Measurements from ENCODE around the gene SYCP2. TPM values are rescaled to one million over a fixed set of nuclear protein-coding genes. Genes with fewer than 3 reads are reported as not detected.

SYCP2 gene
- total RNA-seq, 1 experiment from 2014 or later = 0.70 TPM

GRCh38 chr20:59848182-59848581 is 85.3 kb downstream of the SYCP2 start:
- H4K5ac ChIP-seq (ENCODE audit: insufficient read length, low read depth, low read length) = no peak overlapping the region
- H4K8ac ChIP-seq (replicated peaks; ENCODE audit: insufficient read length, low read depth, low read length) = no peak overlapping the region
- no peaks in the 10 kb centered on the region for H4K20me1 ChIP-seq (ENCODE audit: control insufficient read depth, insufficient read depth, insufficient read length)
- H2BK20ac ChIP-seq (ENCODE audit: low read depth, low read length, poor library complexity, severe bottlenecking) = no peak overlapping the region
- H2BK12ac ChIP-seq (ENCODE audit: insufficient read length, low read depth, low read length) = no peak overlapping the region
- no peak overlapping the region for H2AK5ac ChIP-seq (ENCODE audit: insufficient read length, low read length)
- no peak overlapping the region for H2BK5ac ChIP-seq (ENCODE audit: insufficient read length, low read length)
- no peak overlapping the region for H3K9ac ChIP-seq (ENCODE audit: extremely low read depth, insufficient read length, low read length)
- no peak overlapping the region for H2AFZ ChIP-seq (ENCODE audit: low read length)
- H4K91ac ChIP-seq (ENCODE audit: insufficient read length, low read depth, low read length) = no peak overlapping the region
- H3K4me1 Mint-ChIP-seq = no peaks in the 10 kb centered on the region
- no peak overlapping the region for H3K23ac ChIP-seq (ENCODE audit: insufficient read length, low read depth, low read length)
- H3K9me3 ChIP-seq (ENCODE audit: control insufficient read depth, low read depth, low read length) = no peaks in the 10 kb centered on the region
- WGBS (ENCODE audit: extremely low coverage, insufficient read length, low lambda C conversion rate) = no CpG with 5 or more reads among the region's 2 CpGs
- no peak for DNase-seq
- H3K79me1 ChIP-seq (ENCODE audit: insufficient read depth, low read depth, low read length, poor library complexity, severe bottlenecking) = no peaks in the 10 kb centered on the region
- H3T11ph ChIP-seq (ENCODE audit: low read length) = no peak overlapping the region
- H3K27me3 ChIP-seq (ENCODE audit: insufficient read depth, low read length) = no peaks in the 10 kb centered on the region
- peaks cover 15% of the 10 kb centered on the region for H3K27me3 Mint-ChIP-seq (ENCODE audit: low read depth)
- no peak overlapping the region for H2BK15ac ChIP-seq (ENCODE audit: low read depth, low read length)
- no peak overlapping the region for H3K56ac ChIP-seq (ENCODE audit: insufficient read length, low read depth, low read length)
- H3K4ac ChIP-seq (ENCODE audit: low read depth, low read length) = no peak overlapping the region
- H3K9me3 Mint-ChIP-seq = no peaks in the 10 kb centered on the region; a peak in 2 of 5 replicates
- no peak overlapping the region for H3K14ac ChIP-seq (ENCODE audit: insufficient read depth, low read length)
- no peaks in the 10 kb centered on the region for H3K79me2 ChIP-seq (ENCODE audit: insufficient read depth, low read length)
- no peak for TF ChIP-seq CTCF (conservative IDR thresholded peaks at IDR 0.05)
- H3K4me2 ChIP-seq (ENCODE audit: insufficient read depth, insufficient read length, low read length) = no peak overlapping the region
- no peak overlapping the region for H3K18ac ChIP-seq (ENCODE audit: insufficient read length, low read depth, low read length)
- H3K36me3 Mint-ChIP-seq (ENCODE audit: insufficient read depth in 1 of 3, low read depth in 3 of 3) = no peaks in the 10 kb centered on the region
- no peaks in the 10 kb centered on the region for H3K4me1 ChIP-seq (ENCODE audit: insufficient read depth, low read length)
- no peaks in the 10 kb centered on the region for H3K23me2 ChIP-seq (ENCODE audit: insufficient read length, low read depth, low read length, poor library complexity, severe bottlenecking)
- no peak overlapping the region for H3K27ac ChIP-seq (ENCODE audit: insufficient read length, low read depth, low read length)
- H3K4me3 Mint-ChIP-seq = no peak overlapping the region
- H3K27ac Mint-ChIP-seq = no peak overlapping the region
- H2BK120ac ChIP-seq (ENCODE audit: low read depth, low read length, poor library complexity, severe bottlenecking) = no peak overlapping the region

All from H9 (cell line).